ENCODE results near the gene SYT1. TPM values are rescaled to one million over a fixed set of nuclear protein-coding genes. Genes with fewer than 3 reads are reported as not detected.

Gene SYT1
- total and polyA plus RNA-seq, 4 donors = 0.53 to 0.84 (median 0.64) TPM

DNA sequence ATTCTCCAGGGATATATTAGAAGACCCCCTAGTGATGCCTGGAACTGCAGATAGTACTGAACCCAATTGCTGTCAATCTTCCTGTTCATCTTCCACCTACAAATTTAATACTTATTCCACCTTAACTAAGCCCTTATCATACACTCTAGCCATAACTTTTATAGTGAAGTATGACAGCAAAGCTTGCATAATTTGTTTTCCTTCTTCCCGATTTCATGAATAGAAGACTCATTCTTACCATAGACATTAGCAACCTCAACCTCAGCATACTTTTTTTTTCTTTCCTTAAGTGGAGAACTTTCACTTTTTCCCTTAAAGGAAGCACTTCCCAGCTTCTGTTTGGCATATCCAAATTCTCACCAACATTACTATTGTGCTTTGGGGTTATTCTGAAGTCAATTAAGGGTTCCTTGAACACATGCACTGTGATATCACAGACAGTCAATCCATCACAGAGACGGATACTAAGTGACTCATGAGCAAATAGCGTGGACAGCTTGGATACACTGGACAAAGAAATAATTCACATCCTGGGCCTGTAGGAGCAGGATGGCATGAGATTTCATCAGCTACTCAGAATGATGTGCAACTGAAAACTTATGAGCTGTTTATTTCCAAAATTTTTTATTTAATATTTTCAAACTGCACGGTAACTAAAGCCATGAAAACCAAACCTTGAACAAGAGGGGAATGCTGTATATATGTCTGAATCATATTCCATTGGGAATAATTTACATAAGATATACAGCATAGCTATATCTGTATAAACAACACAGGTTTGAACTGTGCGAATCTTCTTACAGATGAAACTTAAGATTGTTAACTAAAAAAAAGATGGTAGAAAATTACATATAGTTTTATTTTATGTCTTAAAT is 63.9 kb downstream of the SYT1 start:
- Histone ChIP-seq H3K36me3 (ENCODE audit: control insufficient read depth in 4 of 4, insufficient read depth in 3 of 4, low read depth in 1 of 4, low read length in 3 of 4) (no peaks in the 10 kb centered on the region), H3K9me3 (ENCODE audit: control insufficient read depth in 4 of 4, low read length in 3 of 4) (no peaks in the 10 kb centered on the region), H3K9ac (ENCODE audit: low read depth in 1 of 2, low read length in 2 of 2) (no peak overlapping the region), H3K4me3 (ENCODE audit: low read depth in 1 of 3, low read length in 3 of 3) (no peak overlapping the region), H3K27me3 (ENCODE audit: control insufficient read depth in 4 of 4, insufficient read depth in 4 of 4, low read length in 3 of 4) (no peaks in the 10 kb centered on the region), H3K27ac (ENCODE audit: low read depth in 1 of 2, low read length in 2 of 2) (no peak overlapping the region), H3K4me1 (ENCODE audit: control insufficient read depth in 4 of 4, insufficient read depth in 4 of 4, low read length in 3 of 4) (no peaks in the 10 kb centered on the region)
- 81% methylated on average over 5 of the region's 5 CpGs for WGBS
- TF ChIP-seq FOXA2 (IDR thresholded peaks at IDR 0.05) (no peak), JUND (IDR thresholded peaks at IDR 0.05) (no peak), SP1 (IDR thresholded peaks at IDR 0.05) (no peak), CTCF (IDR thresholded peaks at IDR 0.05; ENCODE audit: low read depth, low read length, missing input control) (no peak), EGR1 (IDR thresholded peaks at IDR 0.05; ENCODE audit: low read depth in 2 of 2) (no peak), RXRA (IDR thresholded peaks at IDR 0.05) (no peak), GABPA (IDR thresholded peaks at IDR 0.05 in 1 of 2, conservative IDR thresholded peaks at IDR 0.05 in 1 of 2) (no peak), TAF1 (conservative IDR thresholded peaks at IDR 0.05) (no peak), HNF4G (IDR thresholded peaks at IDR 0.05) (no peak), YY1 (IDR thresholded peaks at IDR 0.05) (no peak), RAD21 (IDR thresholded peaks at IDR 0.05) (no peak), HNF4A (conservative IDR thresholded peaks at IDR 0.05) (no peak)
- TF ChIP-seq, protein P1, sequence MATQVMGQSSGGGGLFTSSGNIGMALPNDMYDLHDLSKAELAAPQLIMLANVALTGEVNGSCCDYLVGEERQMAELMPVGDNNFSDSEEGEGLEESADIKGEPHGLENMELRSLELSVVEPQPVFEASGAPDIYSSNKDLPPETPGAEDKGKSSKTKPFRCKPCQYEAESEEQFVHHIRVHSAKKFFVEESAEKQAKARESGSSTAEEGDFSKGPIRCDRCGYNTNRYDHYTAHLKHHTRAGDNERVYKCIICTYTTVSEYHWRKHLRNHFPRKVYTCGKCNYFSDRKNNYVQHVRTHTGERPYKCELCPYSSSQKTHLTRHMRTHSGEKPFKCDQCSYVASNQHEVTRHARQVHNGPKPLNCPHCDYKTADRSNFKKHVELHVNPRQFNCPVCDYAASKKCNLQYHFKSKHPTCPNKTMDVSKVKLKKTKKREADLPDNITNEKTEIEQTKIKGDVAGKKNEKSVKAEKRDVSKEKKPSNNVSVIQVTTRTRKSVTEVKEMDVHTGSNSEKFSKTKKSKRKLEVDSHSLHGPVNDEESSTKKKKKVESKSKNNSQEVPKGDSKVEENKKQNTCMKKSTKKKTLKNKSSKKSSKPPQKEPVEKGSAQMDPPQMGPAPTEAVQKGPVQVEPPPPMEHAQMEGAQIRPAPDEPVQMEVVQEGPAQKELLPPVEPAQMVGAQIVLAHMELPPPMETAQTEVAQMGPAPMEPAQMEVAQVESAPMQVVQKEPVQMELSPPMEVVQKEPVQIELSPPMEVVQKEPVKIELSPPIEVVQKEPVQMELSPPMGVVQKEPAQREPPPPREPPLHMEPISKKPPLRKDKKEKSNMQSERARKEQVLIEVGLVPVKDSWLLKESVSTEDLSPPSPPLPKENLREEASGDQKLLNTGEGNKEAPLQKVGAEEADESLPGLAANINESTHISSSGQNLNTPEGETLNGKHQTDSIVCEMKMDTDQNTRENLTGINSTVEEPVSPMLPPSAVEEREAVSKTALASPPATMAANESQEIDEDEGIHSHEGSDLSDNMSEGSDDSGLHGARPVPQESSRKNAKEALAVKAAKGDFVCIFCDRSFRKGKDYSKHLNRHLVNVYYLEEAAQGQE (IDR thresholded peaks at IDR 0.05) = no peak
- TF ChIP-seq, protein P2, sequence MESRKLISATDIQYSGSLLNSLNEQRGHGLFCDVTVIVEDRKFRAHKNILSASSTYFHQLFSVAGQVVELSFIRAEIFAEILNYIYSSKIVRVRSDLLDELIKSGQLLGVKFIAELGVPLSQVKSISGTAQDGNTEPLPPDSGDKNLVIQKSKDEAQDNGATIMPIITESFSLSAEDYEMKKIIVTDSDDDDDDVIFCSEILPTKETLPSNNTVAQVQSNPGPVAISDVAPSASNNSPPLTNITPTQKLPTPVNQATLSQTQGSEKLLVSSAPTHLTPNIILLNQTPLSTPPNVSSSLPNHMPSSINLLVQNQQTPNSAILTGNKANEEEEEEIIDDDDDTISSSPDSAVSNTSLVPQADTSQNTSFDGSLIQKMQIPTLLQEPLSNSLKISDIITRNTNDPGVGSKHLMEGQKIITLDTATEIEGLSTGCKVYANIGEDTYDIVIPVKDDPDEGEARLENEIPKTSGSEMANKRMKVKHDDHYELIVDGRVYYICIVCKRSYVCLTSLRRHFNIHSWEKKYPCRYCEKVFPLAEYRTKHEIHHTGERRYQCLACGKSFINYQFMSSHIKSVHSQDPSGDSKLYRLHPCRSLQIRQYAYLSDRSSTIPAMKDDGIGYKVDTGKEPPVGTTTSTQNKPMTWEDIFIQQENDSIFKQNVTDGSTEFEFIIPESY (IDR thresholded peaks at IDR 0.05) = no peak
- no peak for DNase-seq (ENCODE audit: low spot score)

- no peak for DNase-seq (ENCODE audit: low spot score)
- 89% methylated on average over 7 of the region's 7 CpGs for WGBS
- H3K9ac ChIP-seq (ENCODE audit: low read depth in 1 of 2, low read length in 2 of 2) = no peak overlapping the region
- H3K9me3 ChIP-seq (ENCODE audit: control insufficient read depth in 4 of 4, low read length in 3 of 4) = no peaks in the 10 kb centered on the region
- TF ChIP-seq JUND (IDR thresholded peaks at IDR 0.05) (no peak), FOXA1 (IDR thresholded peaks at IDR 0.05) (no peak), FOXA2 (IDR thresholded peaks at IDR 0.05) (no peak), CTCF (IDR thresholded peaks at IDR 0.05; ENCODE audit: low read depth, low read length, missing input control) (no peak), RXRA (IDR thresholded peaks at IDR 0.05) (no peak), YY1 (IDR thresholded peaks at IDR 0.05) (no peak), HNF4A (conservative IDR thresholded peaks at IDR 0.05) (no peak), SP1 (IDR thresholded peaks at IDR 0.05) (no peak), GABPA (IDR thresholded peaks at IDR 0.05 in 1 of 2, conservative IDR thresholded peaks at IDR 0.05 in 1 of 2) (no peak), TAF1 (conservative IDR thresholded peaks at IDR 0.05) (no peak), RAD21 (IDR thresholded peaks at IDR 0.05) (no peak), EGR1 (IDR thresholded peaks at IDR 0.05; ENCODE audit: low read depth in 2 of 2) (no peak), MAX (IDR thresholded peaks at IDR 0.05) (no peak)
- TF ChIP-seq, protein P2 (IDR thresholded peaks at IDR 0.05) = no peak
- no peaks in the 10 kb centered on the region for H3K27me3 ChIP-seq (ENCODE audit: control insufficient read depth in 4 of 4, insufficient read depth in 4 of 4, low read length in 3 of 4)
- no peak overlapping the region for H3K4me3 ChIP-seq (ENCODE audit: low read depth in 1 of 3, low read length in 3 of 3)
- H3K36me3 ChIP-seq (ENCODE audit: control insufficient read depth in 4 of 4, insufficient read depth in 3 of 4, low read depth in 1 of 4, low read length in 3 of 4) = no peaks in the 10 kb centered on the region
- H3K27ac ChIP-seq (ENCODE audit: low read depth in 1 of 2, low read length in 2 of 2) = no peak overlapping the region
- H3K4me1 ChIP-seq (ENCODE audit: control insufficient read depth in 4 of 4, insufficient read depth in 4 of 4, low read length in 3 of 4) = no peaks in the 10 kb centered on the region
Measured at GRCh38 chr12:78929075-78929418, 64.5 kb downstream of the SYT1 start.

Measured in liver (tissue), 9 donors.